ENCODE data around the gene HERC2.
"Not testable (repeated sequence)": the region's sequence is repeated elsewhere in the genome, so short reads cannot be mapped to it uniquely, and the experiment has no call there.

HERC2 gene

GRCh38 chr15:28289694-28290463, 32.1 kb downstream of the HERC2 start:
- DNase-seq (ENCODE audit: low read depth in 1 of 2, low spot score in 1 of 2), result no peak
- no peak for TF ChIP-seq JUND (IDR thresholded peaks at IDR 0.05; ENCODE audit: low read depth)
- in situ Hi-C loops (cut with HindIII; ENCODE audit: low pct_unique_long_range_greater_than_20kb, low sequenced_read_pairs), result no loop called here

GRCh38 chr15:28288830-28289693, 32.9 kb downstream of the HERC2 start:
- in situ Hi-C loops (cut with HindIII; ENCODE audit: low pct_unique_long_range_greater_than_20kb, low sequenced_read_pairs); DNase-seq (ENCODE audit: low read depth in 1 of 2, low spot score in 1 of 2): not testable (repeated sequence)

GRCh38 chr15:28286659-28287058, 35.3 kb downstream of the HERC2 start:
- in situ Hi-C loops (cut with HindIII; ENCODE audit: low pct_unique_long_range_greater_than_20kb, low sequenced_read_pairs); DNase-seq (ENCODE audit: low read depth in 1 of 2, low spot score in 1 of 2): not testable (repeated sequence)

- in situ Hi-C loops (cut with HindIII; ENCODE audit: low pct_unique_long_range_greater_than_20kb, low sequenced_read_pairs), result no loop called here
- no peak for DNase-seq (ENCODE audit: low read depth in 1 of 2, low spot score in 1 of 2)
- no peak for TF ChIP-seq JUND (IDR thresholded peaks at IDR 0.05; ENCODE audit: low read depth)
Observed at GRCh38 chr15:28286031-28286430, 35.9 kb downstream of the HERC2 start.

- in situ Hi-C loops (cut with HindIII; ENCODE audit: low pct_unique_long_range_greater_than_20kb, low sequenced_read_pairs), result no loop called here
- TF ChIP-seq JUND (IDR thresholded peaks at IDR 0.05; ENCODE audit: low read depth), result no peak
Observed at GRCh38 chr15:28281876-28282275, 40.1 kb downstream of the HERC2 start.

GRCh38 chr15:28274635-28275034, 47.3 kb downstream of the HERC2 start:
- in situ Hi-C loops (cut with HindIII; ENCODE audit: low pct_unique_long_range_greater_than_20kb, low sequenced_read_pairs), result no loop called here
- no peak for DNase-seq (ENCODE audit: low read depth in 1 of 2, low spot score in 1 of 2)

More at GRCh38 chr15:28281876-28282275, 40.1 kb downstream of the HERC2 start:
- no peak for DNase-seq (ENCODE audit: low read depth in 1 of 2, low spot score in 1 of 2)

GRCh38 chr15:28273873-28274610, 47.9 kb downstream of the HERC2 start:
- in situ Hi-C loops (cut with HindIII; ENCODE audit: low pct_unique_long_range_greater_than_20kb, low sequenced_read_pairs), result no loop called here
- TF ChIP-seq JUND (IDR thresholded peaks at IDR 0.05; ENCODE audit: low read depth), result no peak
- no peak for DNase-seq (ENCODE audit: low read depth in 1 of 2, low spot score in 1 of 2)

More at GRCh38 chr15:28274635-28275034, 47.3 kb downstream of the HERC2 start:
- TF ChIP-seq JUND (IDR thresholded peaks at IDR 0.05; ENCODE audit: low read depth), result no peak

- no peak for TF ChIP-seq JUND (IDR thresholded peaks at IDR 0.05; ENCODE audit: low read depth)
- no peak for DNase-seq (ENCODE audit: low read depth in 1 of 2, low spot score in 1 of 2)
- in situ Hi-C loops (cut with HindIII; ENCODE audit: low pct_unique_long_range_greater_than_20kb, low sequenced_read_pairs), result no loop called here
Observed at GRCh38 chr15:28273468-28273867, 48.5 kb downstream of the HERC2 start.

- in situ Hi-C loops (cut with HindIII; ENCODE audit: low pct_unique_long_range_greater_than_20kb, low sequenced_read_pairs), result no loop called here
- no peak for DNase-seq (ENCODE audit: low read depth in 1 of 2, low spot score in 1 of 2)
- TF ChIP-seq JUND (IDR thresholded peaks at IDR 0.05; ENCODE audit: low read depth), result no peak
Observed at GRCh38 chr15:28272587-28272986, 49.4 kb downstream of the HERC2 start.

GRCh38 chr15:28271697-28272260, 50.2 kb downstream of the HERC2 start:
- no peak for DNase-seq (ENCODE audit: low read depth in 1 of 2, low spot score in 1 of 2)
- no peak for TF ChIP-seq JUND (IDR thresholded peaks at IDR 0.05; ENCODE audit: low read depth)
- in situ Hi-C loops (cut with HindIII; ENCODE audit: low pct_unique_long_range_greater_than_20kb, low sequenced_read_pairs), result no loop called here

GRCh38 chr15:28269097-28269496, 52.9 kb downstream of the HERC2 start:
- in situ Hi-C loops (cut with HindIII; ENCODE audit: low pct_unique_long_range_greater_than_20kb, low sequenced_read_pairs), result no loop called here
- DNase-seq (ENCODE audit: low read depth in 1 of 2, low spot score in 1 of 2), result no peak
- TF ChIP-seq JUND (IDR thresholded peaks at IDR 0.05; ENCODE audit: low read depth), result no peak

GRCh38 chr15:28267727-28268126, 54.3 kb downstream of the HERC2 start:
- in situ Hi-C loops (cut with HindIII; ENCODE audit: low pct_unique_long_range_greater_than_20kb, low sequenced_read_pairs), result no loop called here
- no peak for DNase-seq (ENCODE audit: low read depth in 1 of 2, low spot score in 1 of 2)
- TF ChIP-seq JUND (IDR thresholded peaks at IDR 0.05; ENCODE audit: low read depth), result no peak
